NT2/D1 (cell line): Measurements from ENCODE around the gene SMIM8.

Source experiments
- SUZ12 ChIP-seq: IDR thresholded peaks from 2 replicates; pipeline ENCODE4 v1.6.1; 2011; ENCODE audit not compliant: insufficient read length, insufficient read depth; ENCODE audit errors: extremely low read depth
- YY1 ChIP-seq: IDR thresholded peaks from 2 replicates; pipeline ENCODE4 v1.6.1; 2011; ENCODE audit not compliant: insufficient read length, insufficient read depth
- ZNF274 ChIP-seq: IDR thresholded peaks from 2 replicates; pipeline ENCODE4 v1.6.1; 2011; ENCODE audit warnings: mild to moderate bottlenecking, low read depth, low read length

DNA sequence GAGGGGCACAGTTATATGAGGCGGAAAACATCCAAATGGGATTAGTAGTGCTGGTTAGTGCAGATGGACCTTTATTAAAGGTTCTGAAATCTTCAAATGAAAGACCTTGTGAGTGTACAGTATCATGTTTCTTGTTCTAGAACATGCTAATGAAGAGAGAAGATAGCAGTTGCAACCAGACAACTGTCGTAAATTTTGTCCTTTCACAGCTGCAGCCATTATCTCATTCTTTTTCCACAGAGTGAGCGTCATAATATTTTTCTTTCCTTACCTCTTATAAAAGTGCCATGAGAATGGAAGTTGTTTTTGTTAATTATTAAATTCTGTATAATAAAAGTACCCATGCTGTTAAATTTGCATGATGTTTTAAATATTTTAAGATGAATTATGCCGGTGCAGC lies 17.8 kb downstream of the SMIM8 start:
- TF ChIP-seq ZNF274 (no peak), YY1 (no peak), SUZ12 (no peak)
